IPS DF 4.7 (cell line): ENCODE data around the gene MLLT3.
"Not testable (repeated sequence)": the region's sequence is repeated elsewhere in the genome, so short reads cannot be mapped to it uniquely, and the experiment has no call there.

ENCODE experiments used
- DNase-seq: peaks from one replicate; pipeline ENCODE4 v3.0.0-alpha.2; 2013; ENCODE audit warnings: low spot score; ENCODE audit errors: extremely low read depth

The MLLT3 gene

DNA sequence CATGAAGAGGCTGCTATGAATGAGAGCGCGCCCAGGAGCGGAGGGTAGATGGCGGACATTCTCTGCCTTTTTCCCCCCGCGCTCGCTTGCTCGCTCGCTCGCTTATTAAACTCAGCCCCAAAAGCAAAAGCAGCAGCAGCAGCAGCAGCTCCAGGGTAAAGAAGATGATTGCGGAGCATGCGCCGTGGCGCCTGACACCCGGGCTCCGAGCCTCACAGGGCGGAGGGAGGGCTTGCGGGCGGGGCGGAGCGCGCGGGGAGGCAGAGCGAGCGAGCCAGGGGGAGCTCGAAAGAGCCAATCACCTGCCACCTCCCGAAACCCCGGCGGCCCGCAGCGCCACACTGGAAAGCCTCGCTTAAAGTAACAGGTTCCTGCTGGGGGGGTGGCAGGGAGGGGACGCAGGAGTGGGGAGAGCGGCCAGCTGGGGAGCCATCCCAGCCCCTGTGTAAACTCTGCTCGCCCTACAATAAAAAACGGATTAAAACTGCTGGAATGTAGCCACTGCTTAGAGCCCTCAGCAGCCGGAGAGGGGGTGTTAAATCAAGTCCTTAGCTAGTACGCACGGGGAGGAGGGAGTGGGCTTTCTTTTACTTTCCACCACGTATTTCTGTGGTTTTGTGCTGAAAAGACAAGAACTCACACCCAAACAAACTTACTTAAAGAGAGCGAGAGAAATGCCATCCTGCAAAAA is at the start of gene MLLT3:
TSS of gene MLLT3 (minus strand) at position 170 of the 691 bp plus-strand sequence.
- peak; percentile 56 for DNase-seq

DNA sequence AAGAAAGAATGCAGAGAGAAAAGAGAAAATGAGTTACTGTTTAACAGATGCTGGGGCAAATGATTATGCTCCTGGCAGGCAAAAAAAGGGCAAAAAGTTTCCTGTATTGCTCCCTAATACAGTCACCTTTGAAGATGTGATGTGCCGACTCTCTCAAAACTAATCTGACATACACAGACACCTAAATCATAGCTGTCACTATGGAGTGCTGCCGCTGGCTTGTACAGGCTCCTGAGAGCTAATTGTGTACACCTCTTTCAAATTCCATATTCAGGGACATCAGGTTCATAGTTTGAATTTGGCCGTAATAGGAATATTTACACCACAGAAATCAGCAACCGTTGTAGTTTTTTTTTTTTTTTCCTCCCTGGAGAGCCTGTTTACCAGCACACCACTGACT is 49.3 kb upstream of the MLLT3 start:
- no peak for DNase-seq

DNA sequence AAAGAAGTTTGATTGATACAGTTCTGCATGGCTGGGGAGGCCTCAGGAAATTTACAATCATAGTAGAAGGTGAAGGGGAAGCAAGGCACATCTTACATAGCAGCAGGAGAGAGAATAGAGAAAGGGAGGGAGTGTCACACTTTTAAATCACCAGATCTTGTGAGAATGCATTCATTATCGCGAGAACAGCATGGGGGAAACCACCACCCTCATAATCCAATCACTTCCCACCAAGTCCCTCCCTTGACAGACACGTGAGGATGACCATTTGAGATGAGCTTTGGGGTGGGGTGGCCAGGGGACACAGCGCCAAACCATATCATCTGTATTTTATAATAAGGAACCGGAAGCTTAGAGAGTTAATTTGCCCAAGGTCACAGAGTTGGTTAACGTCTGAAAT is 48.1 kb upstream of the MLLT3 start:
- DNase-seq, result no peak

DNA sequence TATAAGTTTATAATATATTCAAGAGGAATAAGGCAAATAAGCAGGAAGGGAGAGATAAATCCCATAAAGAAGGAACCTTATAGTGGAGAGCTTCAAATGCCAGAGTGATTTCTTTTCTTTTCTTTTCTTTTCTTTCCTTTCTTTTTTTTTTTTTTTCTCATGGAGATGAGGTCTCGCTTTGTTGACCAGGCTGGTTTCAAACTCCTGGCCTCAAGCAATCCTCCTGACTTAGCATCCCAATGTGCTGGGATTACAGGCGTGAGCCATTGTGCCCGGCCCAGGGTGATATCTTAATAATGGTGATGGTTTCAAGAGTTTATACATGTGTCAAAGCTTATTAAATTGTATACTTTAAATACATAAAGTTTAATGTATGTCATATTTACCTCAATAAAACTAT is 42.2 kb upstream of the MLLT3 start:
- DNase-seq, result no peak

DNA sequence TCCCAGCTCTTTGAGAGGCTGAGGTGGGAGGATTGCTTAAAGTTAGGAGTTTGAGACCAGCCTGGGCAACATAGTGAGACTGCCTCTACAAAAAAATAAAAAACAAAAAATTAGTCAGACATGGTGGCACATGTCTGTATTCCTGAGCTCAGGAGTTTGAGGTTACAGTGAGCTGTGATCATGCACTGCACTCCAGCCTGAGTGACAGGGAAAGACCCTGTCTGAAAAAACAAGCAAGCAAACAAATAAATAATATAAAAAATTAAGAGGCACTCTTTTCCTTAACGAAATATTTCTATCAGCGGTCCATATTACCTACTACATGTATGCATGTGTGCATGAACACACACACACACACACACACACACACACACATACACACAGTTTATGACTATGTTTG is 40.8 kb upstream of the MLLT3 start:
- DNase-seq, result no peak

DNA sequence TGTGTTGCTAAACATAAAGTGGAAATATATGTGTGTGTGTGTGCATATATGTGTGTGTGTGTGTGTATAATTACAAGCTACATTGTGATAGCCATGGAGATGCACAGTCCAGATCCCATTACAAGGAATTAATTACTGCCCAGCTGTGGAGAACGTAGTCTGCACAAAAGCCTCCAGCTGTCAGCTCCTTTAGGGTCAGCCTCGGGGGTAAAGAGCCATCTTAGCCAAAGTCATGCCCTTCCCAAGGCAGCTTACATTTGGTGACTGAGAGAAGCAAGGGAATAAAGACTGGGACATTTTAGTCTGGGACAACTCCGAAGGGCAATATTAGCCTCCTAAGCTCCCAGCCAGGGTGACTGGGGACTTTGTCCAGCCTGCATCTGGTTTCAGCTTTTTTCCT is 39.9 kb upstream of the MLLT3 start:
- DNase-seq, result no peak

DNA sequence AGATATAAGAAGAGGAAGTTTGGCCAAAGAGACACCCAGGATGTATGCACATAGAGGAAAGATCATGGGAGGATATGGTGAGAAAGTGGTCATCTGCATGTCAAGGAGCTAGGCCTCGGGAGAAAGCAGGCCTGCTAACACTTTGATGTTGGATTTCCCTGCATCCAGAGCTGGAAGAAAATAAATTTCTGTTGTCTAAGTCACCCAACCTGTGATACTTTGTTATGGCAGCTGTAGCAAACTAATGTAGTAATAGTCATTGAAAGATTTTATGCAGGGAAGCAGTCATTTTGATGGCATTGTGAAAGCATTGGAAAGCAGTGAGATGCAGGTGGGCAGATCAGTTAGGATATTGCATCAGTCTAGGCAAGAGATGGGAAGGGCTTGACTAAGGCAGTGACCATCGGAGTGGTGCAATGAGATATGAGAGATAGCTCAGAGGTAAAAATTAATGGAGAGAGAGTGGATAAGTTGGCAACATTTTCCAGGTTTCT is 37.2 kb upstream of the MLLT3 start:
- no peak for DNase-seq

DNA sequence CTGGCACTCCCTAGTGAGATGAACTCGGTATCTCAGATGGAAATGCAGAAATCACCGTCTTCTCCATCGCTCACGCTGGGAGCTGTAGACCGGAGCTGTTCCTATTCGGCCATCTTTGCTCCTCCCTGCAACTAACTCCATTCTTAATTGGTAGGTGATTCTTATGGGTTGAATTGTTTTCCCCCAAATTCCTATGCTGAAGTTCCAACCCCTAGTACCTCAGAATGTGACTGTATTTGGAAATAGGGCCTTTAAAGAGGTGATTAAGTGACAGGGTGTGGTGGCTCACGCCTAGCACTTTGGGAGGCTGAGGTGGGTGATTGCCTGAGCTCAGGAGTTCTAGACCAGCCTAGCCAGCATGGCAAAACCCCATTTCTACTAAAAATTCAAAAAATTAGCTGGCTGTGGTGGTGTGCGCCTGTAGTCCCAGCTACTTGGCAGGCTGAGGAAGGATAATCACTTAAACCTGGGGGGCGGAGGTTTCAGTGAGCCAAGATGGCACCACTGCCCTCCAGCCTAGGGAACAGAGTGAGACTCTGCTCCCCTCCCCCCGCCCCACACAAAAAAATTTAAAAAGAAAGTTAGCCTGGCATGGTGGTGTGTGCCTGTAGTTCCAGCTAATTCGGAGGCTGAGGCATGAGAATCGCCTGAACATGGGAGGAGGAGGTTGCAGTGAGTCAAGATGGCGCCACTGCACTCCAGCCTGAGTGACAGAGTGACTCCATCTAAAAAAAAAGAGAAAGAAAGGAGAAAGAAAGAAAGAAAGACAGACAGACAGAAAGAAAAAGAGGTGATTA is 36.6 kb upstream of the MLLT3 start:
- DNase-seq, result no peak

DNA sequence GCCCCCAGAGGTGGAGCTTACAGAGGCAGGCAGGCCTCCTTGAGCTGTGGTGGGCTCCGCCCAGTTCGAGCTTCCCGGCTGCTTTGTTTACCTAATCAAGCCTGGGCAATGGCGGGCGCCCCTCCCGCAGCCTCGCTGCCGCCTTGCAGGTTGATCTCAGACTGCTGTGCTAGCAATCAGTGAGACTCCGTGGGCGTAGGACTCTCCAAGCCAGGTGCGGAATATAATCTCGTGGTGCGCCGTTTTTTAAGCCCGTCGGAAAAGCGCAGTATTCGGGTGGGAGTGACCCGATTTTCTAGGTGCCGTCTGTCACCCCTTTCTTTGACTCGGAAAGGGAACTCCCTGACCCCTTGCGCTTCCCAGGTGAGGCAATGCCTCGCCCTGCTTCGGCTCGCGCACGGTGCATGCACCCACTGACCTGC is 36.0 kb upstream of the MLLT3 start:
- not testable (repeated sequence) for DNase-seq

DNA sequence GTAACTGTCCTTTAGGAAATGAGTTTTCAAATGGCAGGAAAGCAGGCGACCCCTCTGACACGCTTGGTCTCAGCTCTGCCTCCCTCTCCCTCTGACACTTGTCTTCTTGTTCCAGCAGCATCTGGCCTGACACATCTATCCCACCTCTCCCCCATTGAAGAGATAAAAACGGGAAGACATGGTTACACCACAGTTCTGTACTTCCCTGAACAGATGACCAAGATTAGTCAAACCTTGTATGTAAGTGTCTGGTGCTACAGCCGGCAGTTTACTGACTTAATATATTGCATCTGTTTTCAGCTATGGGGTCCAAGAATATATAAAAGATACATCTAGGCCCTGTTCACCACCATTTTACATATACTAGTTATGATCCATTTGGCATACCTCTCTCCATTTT is 29.6 kb upstream of the MLLT3 start:
- DNase-seq, result no peak

DNA sequence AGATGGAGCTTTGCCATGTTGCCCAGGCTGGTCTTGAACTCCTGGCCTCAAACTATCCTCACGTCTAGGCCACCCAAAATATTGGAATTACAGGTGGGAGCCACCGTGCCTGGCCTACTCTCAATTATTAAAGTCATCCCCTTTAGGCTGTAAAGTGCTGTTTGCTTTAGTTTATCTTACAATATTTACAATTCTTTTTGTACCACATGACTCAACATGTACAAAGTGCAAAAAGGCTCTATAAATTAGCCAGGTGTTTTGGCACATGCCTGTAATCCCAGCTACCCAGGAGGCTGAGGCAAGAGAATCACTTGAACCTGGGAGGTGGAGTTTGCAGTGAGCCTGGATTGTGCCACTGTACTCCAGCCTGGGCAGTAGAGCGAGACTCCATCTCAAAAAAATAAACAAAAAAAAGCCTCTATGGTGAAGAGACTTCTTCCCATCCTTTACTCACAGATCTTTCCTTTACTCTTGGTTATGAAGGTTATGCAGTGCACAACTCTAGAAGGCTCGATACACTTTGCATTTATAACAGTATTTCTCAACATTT is 28.5 kb upstream of the MLLT3 start:
- DNase-seq, result no peak

DNA sequence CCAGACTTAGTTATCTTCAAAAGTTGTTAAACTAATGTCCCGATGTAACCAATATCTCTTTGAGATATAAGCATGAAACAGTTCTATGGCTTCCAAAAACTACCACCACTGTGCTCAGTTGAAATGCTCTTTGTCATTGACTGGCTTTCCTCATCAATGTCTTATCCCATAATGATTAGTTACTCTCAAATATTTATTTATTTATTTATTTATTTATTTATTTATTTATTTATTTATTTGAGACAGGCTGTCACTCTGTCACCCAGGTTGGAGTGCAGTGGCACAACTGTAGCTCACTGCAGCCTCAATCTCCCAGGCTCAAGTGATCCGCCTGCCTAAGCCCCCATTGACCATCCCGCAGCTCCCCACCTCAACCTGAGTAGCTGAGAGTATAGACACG is 28.0 kb upstream of the MLLT3 start:
- no peak for DNase-seq

DNA sequence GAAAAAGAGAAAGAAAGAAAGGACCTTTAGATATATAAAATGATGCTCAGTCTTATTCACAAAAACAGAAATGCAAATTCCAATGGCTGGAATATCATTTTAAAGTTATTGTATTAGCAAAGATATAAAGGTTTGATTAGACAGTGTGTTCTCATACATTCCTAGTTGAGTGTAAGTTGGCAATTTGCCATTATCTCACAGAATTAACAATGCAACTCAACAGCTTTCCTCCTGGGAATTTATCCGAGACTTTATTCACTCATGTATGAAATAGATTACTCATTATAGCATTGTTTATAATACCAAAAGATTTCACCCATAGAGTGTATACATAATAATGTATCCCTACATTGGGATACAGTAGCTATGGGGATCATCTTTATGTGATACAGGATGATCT is 27.1 kb upstream of the MLLT3 start:
- DNase-seq, result no peak

DNA sequence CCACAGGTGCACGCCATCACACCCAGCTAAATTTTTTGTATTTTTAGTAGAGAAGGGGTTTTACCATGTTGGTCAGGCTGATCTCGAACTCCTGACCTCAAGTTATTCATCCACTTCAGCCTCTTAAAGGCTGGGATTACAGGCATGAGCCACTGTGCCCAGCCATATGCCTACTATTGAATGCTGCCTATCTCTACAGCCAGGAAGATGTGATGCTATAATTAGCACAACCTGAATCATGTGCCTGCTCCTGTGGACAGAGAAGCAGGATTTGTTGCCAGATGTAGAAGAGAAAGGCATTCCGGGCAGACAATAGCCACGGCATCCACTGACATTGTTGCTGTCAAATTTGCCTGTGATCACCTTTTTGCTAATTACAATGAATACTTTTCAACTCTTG is 24.4 kb upstream of the MLLT3 start:
- DNase-seq, result no peak

DNA sequence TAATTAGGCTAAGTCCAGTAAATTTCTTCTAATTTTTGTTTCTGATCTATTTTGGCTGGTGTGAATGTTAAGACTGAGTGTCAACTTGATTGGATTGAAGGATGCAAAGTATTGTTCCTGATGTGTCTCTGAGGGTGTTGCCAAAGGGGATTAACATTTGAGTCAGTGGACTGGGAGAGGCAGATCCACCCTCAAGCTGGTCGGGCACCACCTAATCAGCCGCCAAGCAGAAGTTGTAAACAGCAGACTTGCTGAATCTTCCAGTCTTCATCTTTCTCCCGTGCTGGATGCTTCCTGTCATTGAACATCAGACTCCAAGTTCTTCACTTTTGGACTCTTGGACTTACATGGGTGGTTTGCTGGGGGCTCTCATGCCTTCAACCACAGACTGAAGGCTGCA is 21.4 kb upstream of the MLLT3 start:
- DNase-seq, result no peak

DNA sequence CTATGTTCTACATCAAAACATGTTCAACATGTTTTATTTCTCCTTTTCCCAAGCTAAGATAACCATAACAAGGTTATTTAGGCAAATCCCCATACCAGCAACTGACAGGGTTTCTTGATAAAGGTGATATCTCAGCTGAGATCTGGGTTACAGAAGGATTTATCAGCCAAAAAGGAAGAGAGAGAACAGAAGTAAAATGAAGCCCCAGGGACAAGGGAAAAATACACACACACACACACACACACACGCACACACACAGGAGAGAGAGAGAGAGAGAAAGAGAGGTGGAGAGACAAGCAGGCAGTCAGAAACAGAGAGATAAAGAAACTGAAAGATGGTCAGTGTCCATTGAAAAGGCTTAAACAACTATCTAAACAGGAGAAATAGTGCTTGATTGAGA is 19.7 kb upstream of the MLLT3 start:
- no peak for DNase-seq

DNA sequence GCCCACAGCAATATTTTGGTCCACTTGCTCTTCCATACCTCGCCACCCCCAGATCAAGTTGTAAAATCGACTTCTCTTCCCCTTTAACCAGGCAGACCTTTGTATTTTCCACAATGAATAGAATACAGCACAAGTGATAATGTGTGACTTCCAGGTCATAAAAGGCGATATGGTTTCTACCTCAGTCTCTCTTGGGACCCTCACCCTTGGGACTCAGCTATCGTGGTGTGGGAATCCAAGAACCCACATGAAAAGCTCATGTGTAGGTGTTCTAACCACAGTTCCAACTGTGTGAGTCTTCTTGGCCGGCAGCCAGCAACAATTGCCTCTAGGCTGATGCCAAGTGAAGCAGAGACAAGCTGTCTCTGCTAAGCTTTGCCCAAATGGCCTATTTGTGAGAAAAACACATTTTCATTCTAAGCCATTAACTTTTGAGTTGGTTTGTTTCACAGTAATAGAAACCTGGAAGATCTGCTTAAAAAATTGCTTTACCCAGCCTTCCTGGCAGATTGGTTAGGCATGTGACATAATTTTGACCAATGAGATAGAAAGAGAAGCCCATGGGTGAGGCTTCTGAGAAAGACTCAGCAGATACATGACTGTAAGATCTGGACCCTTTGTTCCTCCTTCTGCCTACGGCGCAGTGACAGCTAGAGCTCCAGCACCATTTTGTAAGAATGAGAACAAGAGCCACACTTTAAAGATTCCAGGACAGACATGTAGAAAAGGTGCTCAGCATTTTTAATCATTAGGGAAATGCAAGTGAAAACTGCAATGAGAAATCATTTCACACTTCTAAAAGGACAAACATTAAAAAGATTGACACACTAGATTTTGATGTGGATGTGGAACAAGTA is 18.3 kb upstream of the MLLT3 start:
- DNase-seq, result no peak

DNA sequence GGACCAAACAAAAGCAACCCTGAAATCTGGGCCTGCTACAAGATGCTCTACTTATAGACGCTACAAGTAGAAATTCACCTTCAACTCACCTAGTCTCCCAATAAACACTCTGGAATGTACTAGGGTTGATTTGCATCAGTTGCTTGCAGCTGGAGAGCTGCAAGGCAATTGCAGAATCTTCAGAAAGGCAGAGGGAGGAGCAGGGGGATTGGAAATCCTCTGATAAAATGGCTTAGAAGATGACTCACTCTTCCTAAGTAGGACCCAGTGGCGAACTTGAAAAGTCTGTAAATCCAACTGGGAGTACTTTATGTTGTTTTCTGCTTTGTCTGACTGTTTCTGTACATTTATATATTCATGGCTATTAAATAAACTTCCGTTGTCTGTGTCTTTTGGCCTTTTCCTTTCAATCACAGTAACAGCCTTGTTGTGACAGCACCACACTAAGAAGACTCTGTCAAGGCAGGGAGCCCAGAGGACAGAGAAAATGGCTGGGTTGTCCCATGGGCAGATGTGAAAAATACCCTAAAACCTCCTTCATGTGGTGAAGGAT is 14.7 kb upstream of the MLLT3 start:
- DNase-seq, result no peak

DNA sequence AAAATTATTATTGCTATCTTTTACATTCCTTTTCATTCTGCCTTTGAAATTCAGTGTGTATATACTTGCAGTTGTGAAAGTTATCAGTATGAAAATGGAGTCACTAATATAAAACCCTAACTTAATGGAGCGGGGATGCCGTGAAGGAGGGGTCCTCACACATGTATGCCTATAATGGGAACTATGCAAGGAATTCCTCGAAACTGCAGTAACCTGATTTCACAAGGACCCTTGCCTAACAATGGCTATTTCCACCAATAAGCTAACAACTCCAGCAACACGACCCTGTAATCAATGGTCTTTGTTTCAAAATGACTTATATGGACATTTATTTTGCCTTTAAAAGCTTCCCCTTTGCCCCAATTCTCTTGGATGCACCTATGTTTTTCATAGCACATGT is 12.6 kb upstream of the MLLT3 start:
- DNase-seq, result no peak

DNA sequence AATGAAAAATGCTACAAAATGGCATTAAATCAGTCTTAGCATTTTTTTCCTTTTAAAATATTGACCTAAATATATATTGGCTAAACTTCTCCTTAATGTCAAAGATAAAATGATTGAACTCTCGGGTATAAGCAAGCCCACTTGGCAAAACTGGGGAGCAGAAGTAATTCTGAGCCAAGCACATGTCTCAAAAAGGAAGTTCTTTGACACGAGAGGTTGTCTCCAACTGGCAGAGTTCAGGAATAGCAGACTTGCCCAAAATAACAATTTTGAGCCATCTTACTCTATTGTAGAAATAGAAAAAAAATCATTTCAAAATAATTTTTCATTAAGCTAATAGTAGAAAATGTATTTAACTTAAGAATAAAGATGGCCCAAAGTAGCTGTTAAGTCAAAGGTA is 10.4 kb upstream of the MLLT3 start:
- DNase-seq, result no peak

DNA sequence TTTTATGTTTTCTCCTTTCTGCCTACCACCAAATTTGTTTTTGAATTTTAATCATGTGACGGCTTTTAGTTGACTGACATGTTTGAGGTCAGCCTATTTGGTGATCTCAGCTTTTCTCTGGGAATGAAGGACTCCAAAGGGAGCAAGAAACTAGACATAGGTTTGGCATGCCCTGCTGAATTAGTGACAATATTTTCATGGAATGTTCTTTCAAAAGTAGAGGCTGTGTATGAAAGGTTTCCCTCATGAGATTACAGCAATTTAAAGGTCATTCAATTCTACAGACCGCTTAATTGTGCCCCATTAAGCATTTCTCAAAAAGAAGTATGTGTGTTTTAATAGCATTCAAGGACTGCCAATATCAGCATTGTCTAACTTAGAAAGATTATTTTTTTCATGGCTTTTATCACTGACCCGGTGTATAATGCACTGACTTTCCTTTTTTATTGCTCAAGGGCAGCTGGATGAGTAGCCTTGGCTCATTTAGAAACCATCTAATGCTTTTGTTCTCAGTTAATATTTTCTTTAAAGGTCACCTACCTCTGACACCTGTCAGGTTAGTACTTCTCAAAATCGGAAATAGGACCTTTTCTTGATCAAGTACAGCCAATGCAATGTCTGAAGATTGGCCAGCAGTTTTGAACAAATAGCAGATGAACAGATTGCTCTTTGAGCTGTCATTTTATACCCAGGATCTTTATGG is 8.1 kb upstream of the MLLT3 start:
- no peak for DNase-seq
